Astrocyte (in vitro differentiated cells and primary cell): ENCODE data around the gene FUT7.

Experiments
- CTCF ChIP-seq: IDR thresholded peaks from 2 replicates; pipeline ENCODE4 v1.5.1; 2011; ENCODE audit warnings: low read depth, mild to moderate bottlenecking, inconsistent platforms, low read length, moderate library complexity; ENCODE audit not compliant: insufficient read depth
- EZH2 ChIP-seq: IDR thresholded peaks from 2 replicates; pipeline ENCODE4 v1.6.1; 2012; ENCODE audit warnings: mild to moderate bottlenecking, low read length, inconsistent platforms; ENCODE audit not compliant: insufficient read depth

GRCh38 chr9:137021568-137021978, 10.3 kb downstream of the FUT7 start:
- no peak for TF ChIP-seq CTCF
- TF ChIP-seq EZH2, result no peak
